UCSD-AML1 (cell line): ENCODE measurements around the gene ITGBL1.

Source experiments
- DNase-seq: peaks from one replicate; lab custom pipeline; 2025; ENCODE audit not compliant: unreplicated experiment; lab: John Stamatoyannopoulos, UW

The ITGBL1 gene

GRCh38 chr13:101730420-101731000 is 278.0 kb downstream of the ITGBL1 start:
- DNase-seq, result no peak

- no peak for DNase-seq
Measured at GRCh38 chr13:101736566-101736965, 284.1 kb downstream of the ITGBL1 start.

DNA sequence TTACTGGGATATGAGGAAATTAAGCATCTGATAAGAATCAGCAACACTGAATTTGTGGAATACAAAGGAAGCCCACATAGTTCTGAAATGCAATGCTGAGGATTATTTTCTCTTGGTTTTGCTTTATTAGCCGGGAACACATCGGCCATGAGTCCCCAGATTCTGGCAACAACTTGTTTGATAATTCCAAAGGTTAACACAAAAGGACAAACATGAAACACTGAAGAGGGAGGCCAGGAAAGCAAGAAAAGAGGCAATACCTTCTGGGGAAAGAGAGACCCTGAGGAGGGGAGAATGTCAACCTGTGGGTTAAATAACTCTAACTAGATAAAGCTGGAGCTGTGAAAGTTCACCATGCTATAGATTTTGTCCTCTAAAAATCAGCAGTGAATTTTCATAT is 285.9 kb downstream of the ITGBL1 start:
- no peak for DNase-seq

DNA sequence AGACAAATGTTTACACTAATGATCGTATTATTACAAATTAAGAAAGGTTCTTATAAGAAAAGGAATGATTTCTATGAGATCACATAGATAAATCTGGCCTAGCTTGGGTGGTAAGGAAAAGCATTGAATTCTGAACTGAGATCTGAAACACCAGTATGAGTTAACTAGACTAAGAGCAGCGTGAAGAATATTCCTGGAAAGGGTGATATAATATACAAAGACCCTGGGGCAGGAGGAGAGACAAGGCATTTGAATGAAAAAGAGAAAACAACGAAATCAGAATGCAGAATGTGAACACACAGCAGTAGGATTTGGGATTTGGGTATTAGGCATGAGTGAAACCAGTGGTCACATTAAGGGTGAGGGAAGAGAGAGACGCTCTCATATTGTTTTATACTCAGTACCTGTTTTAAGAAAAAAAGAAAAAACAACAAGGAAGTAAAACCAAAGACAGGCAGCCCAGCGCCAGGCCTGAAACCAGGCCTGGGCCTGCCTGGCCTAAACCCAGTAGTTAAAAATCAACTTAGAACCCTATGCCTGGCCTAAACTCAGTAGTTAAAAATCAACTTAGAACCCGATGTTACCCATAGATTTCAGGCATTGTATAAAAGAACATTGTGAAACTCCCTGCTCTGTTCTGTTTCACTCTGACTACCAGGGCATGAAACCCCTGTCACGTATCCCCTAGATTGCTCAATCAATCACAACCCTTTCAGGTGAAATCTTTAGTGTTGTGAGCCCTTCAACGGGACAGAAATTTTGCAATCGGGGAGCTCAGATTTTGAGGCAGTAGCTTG is 287.1 kb downstream of the ITGBL1 start:
- no peak for DNase-seq

- no peak for DNase-seq
Measured at GRCh38 chr13:101746513-101746912, 294.0 kb downstream of the ITGBL1 start.

- DNase-seq, result no peak
Measured at GRCh38 chr13:101747039-101747438, 294.6 kb downstream of the ITGBL1 start.

GRCh38 chr13:101749584-101749983 is 297.1 kb downstream of the ITGBL1 start:
- DNase-seq, result no peak

- DNase-seq, result no peak
Measured at GRCh38 chr13:101751488-101751887, 299.0 kb downstream of the ITGBL1 start.

DNA sequence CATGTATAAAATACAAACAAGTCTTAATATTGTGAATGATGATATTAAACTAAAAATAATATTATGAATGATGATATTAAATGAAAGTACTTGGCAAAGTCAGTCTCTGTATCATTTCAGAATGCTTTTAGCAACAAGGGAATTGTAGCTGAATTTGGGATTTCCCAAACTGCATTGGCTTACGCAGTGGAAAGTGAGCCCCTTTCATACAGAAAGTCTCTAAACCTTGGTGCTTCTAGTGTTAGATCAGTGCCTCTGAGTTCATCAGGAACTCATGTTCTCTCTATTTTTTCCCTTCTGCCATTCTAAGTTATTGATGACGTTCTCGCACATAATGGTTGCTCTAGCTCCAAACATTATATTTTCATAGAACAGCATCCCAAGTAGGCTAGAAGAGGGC is 300.0 kb downstream of the ITGBL1 start:
- DNase-seq, result no peak

GRCh38 chr13:101755228-101755887 is 302.9 kb downstream of the ITGBL1 start:
- no peak for DNase-seq

DNA sequence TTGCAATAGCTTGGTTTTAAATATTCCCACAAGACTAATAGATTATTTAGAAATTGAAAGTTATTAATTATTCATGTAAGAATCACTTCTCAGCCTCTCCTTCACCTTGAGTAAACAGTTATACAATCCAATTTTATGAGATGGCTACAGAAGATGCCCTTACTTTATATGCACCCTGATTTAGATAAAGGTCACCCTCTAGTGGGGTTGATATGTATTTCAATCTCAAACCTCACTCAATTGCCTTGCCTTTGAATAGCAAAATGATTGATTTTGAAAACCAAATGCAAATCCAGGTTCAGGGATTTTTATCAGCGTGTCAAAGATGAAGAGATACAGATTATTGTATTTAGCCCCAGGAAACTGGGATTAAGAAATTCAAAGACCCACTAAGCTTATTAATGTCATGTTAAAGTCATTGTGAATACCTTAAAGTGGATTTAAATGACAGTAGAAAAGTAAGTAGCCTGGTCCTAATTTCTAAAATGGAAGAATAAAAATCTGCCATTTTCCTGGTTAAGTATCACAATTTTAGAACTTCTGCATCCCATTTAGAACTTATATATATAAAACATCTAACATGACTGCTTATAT is 305.1 kb downstream of the ITGBL1 start:
- DNase-seq, result no peak

DNA sequence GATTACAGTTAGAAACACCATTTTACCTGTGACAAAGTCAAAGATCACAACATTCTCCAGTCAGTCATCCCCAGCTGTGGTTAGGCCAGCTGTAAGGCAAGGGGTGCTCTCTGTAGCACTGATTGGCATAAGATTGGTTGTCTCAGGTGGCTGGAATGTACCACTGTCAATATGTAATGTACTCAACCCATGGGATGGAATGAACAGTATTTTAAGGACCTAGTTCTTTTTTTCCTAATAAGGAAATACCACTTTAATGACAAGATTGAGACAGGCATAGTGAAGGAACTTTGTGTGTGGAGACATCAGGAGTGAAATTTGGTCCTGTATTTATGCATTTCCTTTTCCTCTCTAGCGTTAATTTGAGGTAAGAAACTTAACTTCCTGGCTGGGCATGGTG is 310.7 kb downstream of the ITGBL1 start:
- DNase-seq, result no peak
